Measurements from ENCODE around the gene CRACR2B.

DNA sequence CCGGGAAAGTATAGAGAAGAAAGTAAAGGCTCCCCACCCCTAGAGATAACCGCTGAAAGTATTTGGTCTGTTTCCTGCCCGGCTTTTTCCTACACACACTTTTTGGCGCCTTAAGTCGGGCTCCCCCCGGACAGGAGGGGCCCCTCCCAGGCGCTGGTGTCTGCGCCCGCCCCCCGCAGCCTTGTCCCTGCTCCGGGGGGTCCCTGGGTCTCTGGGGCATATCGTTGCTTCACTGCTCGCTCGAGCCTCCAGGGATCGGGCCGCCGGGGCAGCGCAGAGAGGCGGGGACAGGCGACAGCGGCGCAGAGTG is 928 bp upstream of the CRACR2B start:
- TF ChIP-seq, protein P1, sequence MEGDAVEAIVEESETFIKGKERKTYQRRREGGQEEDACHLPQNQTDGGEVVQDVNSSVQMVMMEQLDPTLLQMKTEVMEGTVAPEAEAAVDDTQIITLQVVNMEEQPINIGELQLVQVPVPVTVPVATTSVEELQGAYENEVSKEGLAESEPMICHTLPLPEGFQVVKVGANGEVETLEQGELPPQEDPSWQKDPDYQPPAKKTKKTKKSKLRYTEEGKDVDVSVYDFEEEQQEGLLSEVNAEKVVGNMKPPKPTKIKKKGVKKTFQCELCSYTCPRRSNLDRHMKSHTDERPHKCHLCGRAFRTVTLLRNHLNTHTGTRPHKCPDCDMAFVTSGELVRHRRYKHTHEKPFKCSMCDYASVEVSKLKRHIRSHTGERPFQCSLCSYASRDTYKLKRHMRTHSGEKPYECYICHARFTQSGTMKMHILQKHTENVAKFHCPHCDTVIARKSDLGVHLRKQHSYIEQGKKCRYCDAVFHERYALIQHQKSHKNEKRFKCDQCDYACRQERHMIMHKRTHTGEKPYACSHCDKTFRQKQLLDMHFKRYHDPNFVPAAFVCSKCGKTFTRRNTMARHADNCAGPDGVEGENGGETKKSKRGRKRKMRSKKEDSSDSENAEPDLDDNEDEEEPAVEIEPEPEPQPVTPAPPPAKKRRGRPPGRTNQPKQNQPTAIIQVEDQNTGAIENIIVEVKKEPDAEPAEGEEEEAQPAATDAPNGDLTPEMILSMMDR (IDR thresholded peaks at IDR 0.05), result no peak
- no peak for TF ChIP-seq POLR2AphosphoS5 (IDR thresholded peaks at IDR 0.05; ENCODE audit: low read depth, low read length)
- TF ChIP-seq SIN3A (IDR thresholded peaks at IDR 0.05; ENCODE audit: borderline replicate concordance, insufficient read depth, low read depth, low read length), result no peak
- no peak for TF ChIP-seq TCF7L2 (IDR thresholded peaks at IDR 0.05; ENCODE audit: low read depth, low read length)
- TF ChIP-seq, protein P2, sequence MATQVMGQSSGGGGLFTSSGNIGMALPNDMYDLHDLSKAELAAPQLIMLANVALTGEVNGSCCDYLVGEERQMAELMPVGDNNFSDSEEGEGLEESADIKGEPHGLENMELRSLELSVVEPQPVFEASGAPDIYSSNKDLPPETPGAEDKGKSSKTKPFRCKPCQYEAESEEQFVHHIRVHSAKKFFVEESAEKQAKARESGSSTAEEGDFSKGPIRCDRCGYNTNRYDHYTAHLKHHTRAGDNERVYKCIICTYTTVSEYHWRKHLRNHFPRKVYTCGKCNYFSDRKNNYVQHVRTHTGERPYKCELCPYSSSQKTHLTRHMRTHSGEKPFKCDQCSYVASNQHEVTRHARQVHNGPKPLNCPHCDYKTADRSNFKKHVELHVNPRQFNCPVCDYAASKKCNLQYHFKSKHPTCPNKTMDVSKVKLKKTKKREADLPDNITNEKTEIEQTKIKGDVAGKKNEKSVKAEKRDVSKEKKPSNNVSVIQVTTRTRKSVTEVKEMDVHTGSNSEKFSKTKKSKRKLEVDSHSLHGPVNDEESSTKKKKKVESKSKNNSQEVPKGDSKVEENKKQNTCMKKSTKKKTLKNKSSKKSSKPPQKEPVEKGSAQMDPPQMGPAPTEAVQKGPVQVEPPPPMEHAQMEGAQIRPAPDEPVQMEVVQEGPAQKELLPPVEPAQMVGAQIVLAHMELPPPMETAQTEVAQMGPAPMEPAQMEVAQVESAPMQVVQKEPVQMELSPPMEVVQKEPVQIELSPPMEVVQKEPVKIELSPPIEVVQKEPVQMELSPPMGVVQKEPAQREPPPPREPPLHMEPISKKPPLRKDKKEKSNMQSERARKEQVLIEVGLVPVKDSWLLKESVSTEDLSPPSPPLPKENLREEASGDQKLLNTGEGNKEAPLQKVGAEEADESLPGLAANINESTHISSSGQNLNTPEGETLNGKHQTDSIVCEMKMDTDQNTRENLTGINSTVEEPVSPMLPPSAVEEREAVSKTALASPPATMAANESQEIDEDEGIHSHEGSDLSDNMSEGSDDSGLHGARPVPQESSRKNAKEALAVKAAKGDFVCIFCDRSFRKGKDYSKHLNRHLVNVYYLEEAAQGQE (IDR thresholded peaks at IDR 0.05; ENCODE audit: insufficient read depth in 1 of 2, low read depth in 2 of 2, low read length in 1 of 2), result no peak

Data from Panc1 (cell line).